ENCODE data around the gene NSL1. TPM values are rescaled to one million over a fixed set of nuclear protein-coding genes. Genes with fewer than 3 reads are reported as not detected.

NSL1 gene
- total RNA-seq, 4 donors from 2014 or later: 18.3 to 57.5 (median 34.3) TPM

DNA sequence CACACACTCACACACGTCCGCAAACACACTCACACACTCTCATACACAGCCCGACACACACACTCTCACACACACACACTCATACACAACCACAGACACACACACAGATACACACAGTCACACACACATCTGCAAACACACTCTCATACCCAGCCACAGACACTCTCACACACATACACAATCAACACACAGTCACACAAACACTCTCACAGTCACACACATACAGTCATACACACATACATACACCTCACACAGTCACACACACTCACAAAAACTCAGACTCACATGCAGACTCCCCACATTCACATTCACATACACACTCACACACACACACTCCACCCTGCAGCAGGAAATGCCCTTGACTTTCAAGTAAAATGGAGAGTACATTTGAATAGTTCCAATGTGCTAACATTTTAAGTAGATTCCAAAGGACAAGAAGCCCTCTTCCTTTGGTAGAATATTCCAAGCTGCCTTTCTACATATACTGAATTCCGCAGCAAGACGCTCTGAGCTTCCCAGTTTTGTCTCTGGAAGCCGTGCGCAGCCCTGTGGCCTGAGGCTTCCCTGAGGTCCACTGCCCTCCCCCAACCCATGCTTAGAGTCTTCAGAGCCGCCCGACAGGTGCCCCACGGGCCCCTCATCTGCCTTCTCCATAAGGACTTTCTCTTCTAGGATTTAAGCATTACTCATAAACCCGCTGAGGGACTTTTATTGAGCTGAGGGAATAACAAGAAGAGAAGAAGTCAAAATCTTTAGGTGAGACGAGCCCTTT is 101.6 kb downstream of the NSL1 start:
- H3K36me3 ChIP-seq: no peaks in the 10 kb centered on the region
- no peaks in the 10 kb centered on the region for H3K9me3 ChIP-seq
- TF ChIP-seq POLR2A (IDR thresholded peaks at IDR 0.05) (no peak), EP300 (IDR thresholded peaks at IDR 0.05) (no peak), POLR2AphosphoS5 (IDR thresholded peaks at IDR 0.05) (no peak)
- TF ChIP-seq, protein P1, sequence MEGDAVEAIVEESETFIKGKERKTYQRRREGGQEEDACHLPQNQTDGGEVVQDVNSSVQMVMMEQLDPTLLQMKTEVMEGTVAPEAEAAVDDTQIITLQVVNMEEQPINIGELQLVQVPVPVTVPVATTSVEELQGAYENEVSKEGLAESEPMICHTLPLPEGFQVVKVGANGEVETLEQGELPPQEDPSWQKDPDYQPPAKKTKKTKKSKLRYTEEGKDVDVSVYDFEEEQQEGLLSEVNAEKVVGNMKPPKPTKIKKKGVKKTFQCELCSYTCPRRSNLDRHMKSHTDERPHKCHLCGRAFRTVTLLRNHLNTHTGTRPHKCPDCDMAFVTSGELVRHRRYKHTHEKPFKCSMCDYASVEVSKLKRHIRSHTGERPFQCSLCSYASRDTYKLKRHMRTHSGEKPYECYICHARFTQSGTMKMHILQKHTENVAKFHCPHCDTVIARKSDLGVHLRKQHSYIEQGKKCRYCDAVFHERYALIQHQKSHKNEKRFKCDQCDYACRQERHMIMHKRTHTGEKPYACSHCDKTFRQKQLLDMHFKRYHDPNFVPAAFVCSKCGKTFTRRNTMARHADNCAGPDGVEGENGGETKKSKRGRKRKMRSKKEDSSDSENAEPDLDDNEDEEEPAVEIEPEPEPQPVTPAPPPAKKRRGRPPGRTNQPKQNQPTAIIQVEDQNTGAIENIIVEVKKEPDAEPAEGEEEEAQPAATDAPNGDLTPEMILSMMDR (IDR thresholded peaks at IDR 0.05): no peak
- DNase-seq (ENCODE audit: low spot score in 2 of 2): peak in 1 of 2 donors; percentile 38
- H3K27ac ChIP-seq: no peak overlapping the region
- no peak overlapping the region for H3K4me3 ChIP-seq
- 86% methylated on average over 12 of the region's 12 CpGs for WGBS
- peaks cover 3% of the 10 kb centered on the region for H3K27me3 ChIP-seq
- no peaks in the 10 kb centered on the region for H3K4me1 ChIP-seq

DNA sequence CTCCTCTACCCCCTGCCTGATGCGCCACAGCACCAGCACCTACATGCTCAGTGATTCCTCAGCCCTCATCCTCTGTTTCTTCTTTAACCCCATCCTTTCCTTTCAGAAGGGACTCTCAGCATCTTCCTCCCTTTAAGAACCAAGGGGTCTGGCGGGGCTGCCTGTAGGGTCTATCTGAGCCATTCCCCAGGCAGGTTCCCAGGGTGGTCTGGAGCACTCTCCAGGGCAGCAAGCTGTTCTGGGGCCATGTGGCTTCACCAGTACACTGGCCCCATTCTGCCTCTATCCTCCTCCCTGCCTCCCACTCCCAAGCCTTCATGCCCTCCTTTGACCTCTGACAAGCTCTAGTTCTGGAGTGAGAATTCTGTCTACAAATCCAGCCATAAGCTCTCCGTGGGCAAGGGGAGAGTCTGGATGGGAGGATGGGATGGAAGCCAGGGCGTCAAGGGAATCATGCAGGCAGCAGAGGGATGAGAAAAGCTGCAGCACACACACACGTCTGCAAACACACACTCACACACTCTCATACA is 102.3 kb downstream of the NSL1 start:
- WGBS: 82% methylated on average over 5 of the region's 5 CpGs
- no peak overlapping the region for H3K27ac ChIP-seq
- peak in 1 of 2 donors; percentile 23 for DNase-seq (ENCODE audit: low spot score in 2 of 2)

DNA sequence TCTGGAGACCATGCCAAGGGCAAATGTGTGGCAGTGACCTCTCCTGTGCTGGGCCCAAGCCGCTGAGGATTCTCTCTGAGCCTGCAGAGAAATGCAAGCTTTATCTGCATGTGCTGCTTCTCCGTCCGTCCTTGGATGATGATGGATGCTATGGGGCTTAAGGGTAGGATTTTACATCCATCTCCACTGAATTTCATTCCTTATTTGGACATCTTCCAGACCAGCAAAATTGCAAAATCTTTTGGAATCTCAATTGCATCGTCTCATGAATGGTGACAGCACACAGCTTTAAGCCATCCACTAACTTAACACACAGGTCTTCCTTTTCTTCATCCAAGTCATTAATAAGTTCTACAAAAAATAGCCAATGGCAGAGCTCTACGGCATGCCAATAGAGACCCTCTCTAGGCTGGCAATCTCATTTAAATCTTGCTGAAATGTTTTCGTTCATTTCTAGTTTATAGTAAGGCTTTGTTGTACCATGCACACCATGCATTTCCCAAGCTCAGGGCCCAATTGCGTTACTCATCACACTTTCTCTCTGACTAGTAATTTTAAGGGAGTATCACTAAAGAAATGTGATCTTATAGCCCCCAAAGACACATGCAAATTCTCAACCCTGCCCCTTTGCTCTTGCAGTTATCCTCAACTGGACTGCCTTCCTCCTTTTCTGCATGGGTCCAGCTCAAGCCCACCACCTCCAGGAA is 103.1 kb downstream of the NSL1 start:
- Histone ChIP-seq H3K36me3 (no peaks in the 10 kb centered on the region), H3K27me3 (peaks cover 3% of the 10 kb centered on the region), H3K9me3 (no peaks in the 10 kb centered on the region), H3K4me3 (no peak overlapping the region), H3K4me1 (no peaks in the 10 kb centered on the region), H3K27ac (no peak overlapping the region)
- TF ChIP-seq POLR2A (IDR thresholded peaks at IDR 0.05): no peak
- TF ChIP-seq, protein P1 (IDR thresholded peaks at IDR 0.05): no peak
- TF ChIP-seq POLR2AphosphoS5 (IDR thresholded peaks at IDR 0.05): no peak
- no peak for TF ChIP-seq EP300 (IDR thresholded peaks at IDR 0.05)
- WGBS: 78% methylated on average over 7 of the region's 7 CpGs
- peak in 1 of 2 donors; percentile 8 for DNase-seq (ENCODE audit: low spot score in 2 of 2)

More for the DNA sequence above, 102.3 kb downstream of the NSL1 start:
- no peaks in the 10 kb centered on the region for H3K36me3 ChIP-seq
- H3K9me3 ChIP-seq: no peaks in the 10 kb centered on the region
- no peaks in the 10 kb centered on the region for H3K4me1 ChIP-seq
- TF ChIP-seq POLR2A (IDR thresholded peaks at IDR 0.05): no peak
- no peak for TF ChIP-seq EP300 (IDR thresholded peaks at IDR 0.05)
- no peak for TF ChIP-seq POLR2AphosphoS5 (IDR thresholded peaks at IDR 0.05)
- TF ChIP-seq, protein P1 (IDR thresholded peaks at IDR 0.05): no peak
- H3K27me3 ChIP-seq: peaks cover 3% of the 10 kb centered on the region
- H3K4me3 ChIP-seq: no peak overlapping the region

GRCh38 chr1:212687811-212688210 is 103.8 kb downstream of the NSL1 start:
- peak in 1 of 2 donors; percentile 4 for DNase-seq (ENCODE audit: low spot score in 2 of 2)
- Histone ChIP-seq H3K27me3 (peaks cover 3% of the 10 kb centered on the region), H3K4me1 (no peaks in the 10 kb centered on the region), H3K9me3 (no peaks in the 10 kb centered on the region), H3K36me3 (no peaks in the 10 kb centered on the region), H3K27ac (no peak overlapping the region), H3K4me3 (no peak overlapping the region)
- 88% methylated on average over 2 of the region's 2 CpGs for WGBS
- no peak for TF ChIP-seq POLR2A (IDR thresholded peaks at IDR 0.05)

GRCh38 chr1:212686591-212686990 is 105.0 kb downstream of the NSL1 start:
- 95% methylated on average over 10 of the region's 11 CpGs for WGBS
- Histone ChIP-seq H3K4me3 (no peak overlapping the region), H3K4me1 (no peaks in the 10 kb centered on the region), H3K36me3 (no peaks in the 10 kb centered on the region), H3K9me3 (no peaks in the 10 kb centered on the region), H3K27ac (no peak overlapping the region), H3K27me3 (no peaks in the 10 kb centered on the region)
- TF ChIP-seq, protein P1 (IDR thresholded peaks at IDR 0.05): no peak
- TF ChIP-seq POLR2AphosphoS5 (IDR thresholded peaks at IDR 0.05): no peak
- TF ChIP-seq EP300 (IDR thresholded peaks at IDR 0.05): no peak
- TF ChIP-seq POLR2A (IDR thresholded peaks at IDR 0.05): no peak
- peak in 1 of 2 donors; percentile 66 for DNase-seq (ENCODE audit: low spot score in 2 of 2)

Measured in suprapubic skin (tissue), 4 donors.